IMR-90 (cell line): ENCODE data around the gene ADGRL3. TPM values are rescaled to one million over a fixed set of nuclear protein-coding genes. Genes with fewer than 3 reads are reported as not detected.

Experiments used
- ATAC-seq: fragments of 200-7000 bp; cut with Tn5 transposase; 2 replicates; pipeline ENCODE4 v1.9.1; 2020; ENCODE audit warnings: low read depth, mild to moderate bottlenecking, moderate library complexity
- BruUV-seq: library from RNA; stranded (reverse); fragments of 400-500 nt; replicated peaks from 2 replicates; lab custom pipeline; 2021; lab: Mats Ljungman, UMichigan
- CTCF ChIA-PET: fragments of 300-600 bp; formaldehyde crosslinking; extraction: SDS; loops from one replicate; lab custom pipeline; 2021; ENCODE audit warnings: antibody characterized with exemption; lab: Yijun Ruan, JAX
- POLR2A ChIA-PET: fragments of 300-600 bp; sonication (Branson Sonifier 250); formaldehyde crosslinking; loops from one replicate; lab custom pipeline; 2022; ENCODE audit warnings: antibody characterized with exemption; ENCODE audit not compliant: unreplicated experiment; lab: Charles Lee
- DNase-seq: peaks from one replicate; pipeline ENCODE4 v3.0.0; 2013
- H2AFZ ChIP-seq: replicated peaks from 2 replicates; pipeline ENCODE3; 2013; ENCODE audit warnings: low read length, mild to moderate bottlenecking; ENCODE audit not compliant: poor library complexity
- H2AK5ac ChIP-seq: 2 replicates; pipeline ENCODE4 v1.6.1; 2013; ENCODE audit warnings: low read depth, low read length, inconsistent platforms
- H2AK9ac ChIP-seq: replicated peaks from 2 replicates; pipeline ENCODE3; 2013; ENCODE audit warnings: mild to moderate bottlenecking, low read depth, low read length, moderate library complexity; ENCODE audit not compliant: poor library complexity
- H2BK120ac ChIP-seq: 2 replicates; pipeline ENCODE4 v1.6.1; 2013; ENCODE audit warnings: low read depth, low read length, inconsistent platforms
- H2BK15ac ChIP-seq: 3 replicates; pipeline ENCODE4 v1.6.1; 2013; ENCODE audit warnings: low read depth, low read length, inconsistent platforms
- H2BK20ac ChIP-seq: 2 replicates; pipeline ENCODE4 v1.6.1; 2013; ENCODE audit warnings: low read depth, mild to moderate bottlenecking, inconsistent platforms, low read length, moderate library complexity
- H2BK5ac ChIP-seq: 2 replicates; pipeline ENCODE4 v1.6.1; 2013; ENCODE audit warnings: mild to moderate bottlenecking, low read depth, low read length, inconsistent platforms; ENCODE audit not compliant: poor library complexity, severe bottlenecking
- H3K14ac ChIP-seq: replicated peaks from 2 replicates; pipeline ENCODE4 v1.6.1; 2013; ENCODE audit warnings: low read depth, low read length, inconsistent platforms
- H3K18ac ChIP-seq: 2 replicates; pipeline ENCODE4 v1.6.1; 2013; ENCODE audit warnings: low read depth, low read length, control low read depth
- H3K23ac ChIP-seq: 2 replicates; pipeline ENCODE4 v1.6.1; 2013; ENCODE audit warnings: low read depth, low read length, inconsistent platforms
- H3K27ac ChIP-seq: 2 replicates; pipeline ENCODE4 v1.5.1; 2013; ENCODE audit warnings: mild to moderate bottlenecking, control low read depth, low read length; ENCODE audit not compliant: insufficient read depth
- H3K27me3 ChIP-seq: 2 replicates; pipeline ENCODE4 v1.6.1; 2013; ENCODE audit warnings: low read length; ENCODE audit not compliant: control insufficient read depth, insufficient read depth
- H3K36me3 ChIP-seq: 2 replicates; pipeline ENCODE4 v1.6.1; 2013; ENCODE audit warnings: low read length, mixed read lengths; ENCODE audit not compliant: control insufficient read depth, insufficient read depth
- H3K4ac ChIP-seq: 2 replicates; pipeline ENCODE4 v1.6.1; 2013; ENCODE audit warnings: low read depth, low read length, inconsistent platforms
- H3K4me1 ChIP-seq: 2 replicates; pipeline ENCODE4 v1.6.1; 2013; ENCODE audit warnings: low read length, mixed read lengths; ENCODE audit not compliant: control insufficient read depth, insufficient read depth
- H3K4me2 ChIP-seq: 2 replicates; pipeline ENCODE4 v1.6.1; 2013; ENCODE audit warnings: low read depth, mild to moderate bottlenecking, control low read depth, low read length, moderate library complexity
- H3K4me3 ChIP-seq: 2 replicates; pipeline ENCODE4 v1.5.1; 2013; ENCODE audit warnings: low read depth, mild to moderate bottlenecking, control low read depth, low read length, moderate library complexity; ENCODE audit not compliant: insufficient read depth
- H3K56ac ChIP-seq: 2 replicates; pipeline ENCODE4 v1.6.1; 2013; ENCODE audit warnings: low read length, inconsistent platforms; ENCODE audit not compliant: insufficient read depth; ENCODE audit errors: extremely low read depth
- H3K79me1 ChIP-seq, 2 experiments: 2 replicates each; pipeline ENCODE4 v1.6.1; 2013; ENCODE audit warnings: low read length in 2 of 2, inconsistent platforms in 1 of 2, low read depth in 1 of 2
- H3K9ac ChIP-seq: 2 replicates; pipeline ENCODE4 v1.6.1; 2013; ENCODE audit warnings: low read depth, low read length, control low read depth
- H3K9me1 ChIP-seq: 2 replicates; pipeline ENCODE4 v1.6.1; 2013; ENCODE audit warnings: low read length, inconsistent platforms; ENCODE audit not compliant: insufficient read depth
- H3K9me3 ChIP-seq: 2 replicates; pipeline ENCODE4 v1.6.1; 2013; ENCODE audit warnings: low read length; ENCODE audit not compliant: control insufficient read depth, insufficient read depth
- H4K20me1 ChIP-seq: 2 replicates; pipeline ENCODE4 v1.6.1; 2013; ENCODE audit warnings: low read length, inconsistent platforms; ENCODE audit not compliant: insufficient read depth
- H4K5ac ChIP-seq: 2 replicates; pipeline ENCODE4 v1.6.1; 2013; ENCODE audit warnings: mild to moderate bottlenecking, low read depth, low read length, control low read depth
- H4K8ac ChIP-seq, 2 experiments: 2 replicates each; pipeline ENCODE4 v1.6.1; 2013; ENCODE audit warnings: low read depth in 2 of 2, low read length in 2 of 2, control low read depth in 1 of 2, inconsistent platforms in 1 of 2
- H4K91ac ChIP-seq: 2 replicates; pipeline ENCODE4 v1.6.1; 2013; ENCODE audit warnings: low read depth, low read length, inconsistent platforms; ENCODE audit not compliant: insufficient read depth
- BHLHE40 ChIP-seq: fragments of 150-350 bp; IDR thresholded peaks from 2 replicates; pipeline ENCODE4 v1.6.1; 2016; ENCODE audit warnings: mild to moderate bottlenecking, low read depth, low read length
- CEBPB ChIP-seq: IDR thresholded peaks from 2 replicates; pipeline ENCODE4 v1.6.1; 2012; ENCODE audit warnings: low read depth, low read length, improper control_type of control experiment
- CHD1 ChIP-seq: IDR thresholded peaks from 2 replicates; pipeline ENCODE4 v1.6.1; 2012; ENCODE audit warnings: low read depth, low read length, improper control_type of control experiment
- CTCF ChIP-seq: conservative IDR thresholded peaks from 2 replicates; pipeline ENCODE4 v1.5.1; 2012; ENCODE audit warnings: mild to moderate bottlenecking, low read depth, low read length, improper control_type of control experiment
- ELK1 ChIP-seq: fragments of 150-350 bp; IDR thresholded peaks from 2 replicates; pipeline ENCODE4 v1.6.1; 2016; ENCODE audit warnings: low read depth, mild to moderate bottlenecking, low read length, moderate library complexity, borderline replicate concordance
- FOS ChIP-seq: fragments of 150-350 bp; IDR thresholded peaks from 2 replicates; pipeline ENCODE4 v1.6.1; 2016; ENCODE audit warnings: low read depth, low read length
- MAFK ChIP-seq: IDR thresholded peaks from 2 replicates; pipeline ENCODE4 v1.6.1; 2012; ENCODE audit warnings: low read depth, low read length, improper control_type of control experiment
- MAZ ChIP-seq: IDR thresholded peaks from 2 replicates; pipeline ENCODE4 v1.6.1; 2012; ENCODE audit warnings: low read depth, mild to moderate bottlenecking, low read length, improper control_type of control experiment, moderate library complexity, borderline replicate concordance
- MXI1 ChIP-seq: IDR thresholded peaks from 2 replicates; pipeline ENCODE4 v1.6.1; 2012; ENCODE audit warnings: low read depth, mild to moderate bottlenecking, low read length, moderate library complexity, borderline replicate concordance
- NFE2L2 ChIP-seq: fragments of 150-350 bp; IDR thresholded peaks from 2 replicates; pipeline ENCODE4 v1.6.1; 2016; ENCODE audit warnings: low read depth, mild to moderate bottlenecking, low read length
- POLR2A ChIP-seq: IDR thresholded peaks from 2 replicates; pipeline ENCODE4 v1.6.1; 2012; ENCODE audit warnings: mild to moderate bottlenecking, low read depth, low read length
- RAD21 ChIP-seq: IDR thresholded peaks from 2 replicates; pipeline ENCODE4 v1.6.1; 2012; ENCODE audit warnings: low read length, improper control_type of control experiment
- RCOR1 ChIP-seq: IDR thresholded peaks from 2 replicates; pipeline ENCODE4 v1.6.1; 2012; ENCODE audit warnings: mild to moderate bottlenecking, low read length, improper control_type of control experiment; ENCODE audit not compliant: insufficient replicate concordance
- RFX5 ChIP-seq: IDR thresholded peaks from 2 replicates; pipeline ENCODE4 v1.8.0; 2012; ENCODE audit warnings: low read depth, mild to moderate bottlenecking, low read length, moderate library complexity
- SMC3 ChIP-seq: fragments of 150-350 bp; IDR thresholded peaks from 2 replicates; pipeline ENCODE4 v1.6.1; 2016; ENCODE audit warnings: low read depth, mild to moderate bottlenecking, antibody characterized with exemption, low read length, moderate library complexity
- USF2 ChIP-seq: fragments of 150-350 bp; IDR thresholded peaks from 2 replicates; pipeline ENCODE4 v1.6.1; 2017; ENCODE audit warnings: mild to moderate bottlenecking, antibody characterized with exemption, low read length, low read depth
- dilution Hi-C: fragments of 300-500 bp; cut with HindIII; formaldehyde crosslinking; loops from one replicate; pipeline ENCODE4 v1.14.3; 2018; ENCODE audit warnings: low sequenced_read_pairs; ENCODE audit not compliant: unreplicated experiment
- in situ Hi-C: fragments of 300-500 bp; cut with MboI; formaldehyde crosslinking; loops from 3 replicates; pipeline ENCODE4 v1.14.3; 2019; ENCODE audit warnings: low sequenced_read_pairs, inconsistent platforms, mixed read lengths
- intact Hi-C: fragments of 100-400 bp; cut with micrococcal nuclease; formaldehyde crosslinking; loops from 2 replicates; pipeline ENCODE4 v1.10.0; 2022
- polyA plus RNA-seq, 3 experiments: library from polyadenylated mRNA; depleted of rRNA; stranded (reverse); fragments of >200 nt; gene quantifications; 2 replicates each; pipeline ENCODE4 v1.2.3, GENCODE V29; 2012; ENCODE audit warnings: low replicate concordance in 1 of 3
- total RNA-seq: library from RNA; depleted of rRNA; stranded (reverse); fragments of >200 nt; gene quantifications from 2 replicates; pipeline ENCODE4 v1.2.3, GENCODE V29; 2012

The ADGRL3 gene
- total and polyA plus RNA-seq, 2 of the 4 experiments (the other 2 are of a cell fraction): 0.46 to 2.5 TPM

- Histone ChIP-seq H3K56ac (no peak overlapping the region), H2AK5ac (no peak overlapping the region), H2AFZ (no peak overlapping the region), H3K27me3 (no peaks in the 10 kb centered on the region), H3K9me1 (no peaks in the 10 kb centered on the region), H2BK20ac (no peak overlapping the region), H3K9me3 (no peaks in the 10 kb centered on the region), H2BK5ac (no peak overlapping the region), H3K4me3 (no peak overlapping the region), H4K5ac (no peak overlapping the region), H3K27ac (no peak overlapping the region), H2BK120ac (no peak overlapping the region), H3K4me2 (no peak overlapping the region), H2AK9ac (no peak overlapping the region), H2BK15ac (no peak overlapping the region), H3K9ac (no peak overlapping the region), H3K36me3 (no peaks in the 10 kb centered on the region), H3K14ac (no peak overlapping the region), H3K4ac (no peak overlapping the region), H4K20me1 (no peaks in the 10 kb centered on the region), H4K8ac (no peak overlapping the region), H3K23ac (no peak overlapping the region), H3K18ac (no peak overlapping the region), H3K79me1 (no peaks in the 10 kb centered on the region), H4K91ac (no peak overlapping the region), H3K4me1 (no peaks in the 10 kb centered on the region)
- dilution Hi-C loops: no loop called here
- no peak for TF ChIP-seq POLR2A
- TF ChIP-seq MAZ: no peak
- TF ChIP-seq NFE2L2: no peak
- no peak for TF ChIP-seq FOS
- no peak for TF ChIP-seq RAD21
- no peak for TF ChIP-seq RCOR1
- TF ChIP-seq BHLHE40: no peak
- TF ChIP-seq RFX5: no peak
- no peak for TF ChIP-seq MAFK
- TF ChIP-seq ELK1: no peak
- TF ChIP-seq MXI1: no peak
- TF ChIP-seq USF2: no peak
- no peak for TF ChIP-seq SMC3
- no peak for TF ChIP-seq CTCF
- TF ChIP-seq CHD1: no peak
- TF ChIP-seq CEBPB: no peak
- no peak for DNase-seq
- intact Hi-C loops: no loop called here
- CTCF ChIA-PET: no interaction called here
- BruUV-seq: no TSS peak
- in situ Hi-C loops: no loop called here
- no peak for ATAC-seq
- POLR2A ChIA-PET: no interaction called here
Observed at GRCh38 chr4:61739887-61740286, 539.8 kb downstream of the ADGRL3 start.
